GM21576 (cell line): ENCODE measurements around the gene AGAP1.

Source experiments
- ATAC-seq: cut with Tn5 transposase; IDR thresholded peaks from one replicate; pipeline ENCODE4 v1.9.1; 2021; ENCODE audit warnings: mild to moderate bottlenecking, moderate library complexity; ENCODE audit not compliant: unreplicated experiment

AGAP1 gene

DNA sequence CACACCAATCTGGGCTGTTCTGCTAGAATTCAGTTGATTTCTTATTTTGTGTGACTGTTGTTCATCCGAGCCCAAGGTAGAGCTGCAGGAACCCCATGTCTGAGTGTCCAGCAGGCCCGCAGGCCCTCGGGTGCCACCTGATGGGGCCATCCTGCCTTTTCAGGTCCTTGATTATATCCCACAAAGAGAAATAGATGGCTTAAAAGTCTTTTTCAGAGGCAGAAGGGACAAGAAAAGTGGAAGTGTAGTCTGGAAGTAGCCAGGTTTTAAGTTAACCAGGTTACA is 52.2 kb downstream of the AGAP1 start:
- no peak for ATAC-seq

DNA sequence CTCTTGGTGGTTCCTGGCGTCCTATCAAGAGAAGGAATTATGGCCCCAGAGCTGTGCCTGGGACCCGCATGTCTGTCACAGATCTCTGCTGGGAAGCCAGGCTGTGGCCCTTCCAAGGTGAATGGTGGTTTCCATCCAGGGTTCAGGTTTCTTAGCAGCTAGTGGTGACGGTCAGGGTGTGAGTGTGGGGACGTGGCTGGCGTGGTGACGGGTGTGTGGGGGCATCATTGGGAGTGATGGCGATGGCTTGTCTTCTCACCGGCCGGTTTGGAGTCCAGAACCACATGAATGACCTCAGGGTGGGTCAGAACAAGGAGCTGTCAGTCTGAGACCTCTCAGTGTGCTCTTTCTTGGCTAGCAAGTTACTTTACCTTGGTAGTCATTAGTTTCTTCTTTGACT is 52.6 kb downstream of the AGAP1 start:
- ATAC-seq = no peak

DNA sequence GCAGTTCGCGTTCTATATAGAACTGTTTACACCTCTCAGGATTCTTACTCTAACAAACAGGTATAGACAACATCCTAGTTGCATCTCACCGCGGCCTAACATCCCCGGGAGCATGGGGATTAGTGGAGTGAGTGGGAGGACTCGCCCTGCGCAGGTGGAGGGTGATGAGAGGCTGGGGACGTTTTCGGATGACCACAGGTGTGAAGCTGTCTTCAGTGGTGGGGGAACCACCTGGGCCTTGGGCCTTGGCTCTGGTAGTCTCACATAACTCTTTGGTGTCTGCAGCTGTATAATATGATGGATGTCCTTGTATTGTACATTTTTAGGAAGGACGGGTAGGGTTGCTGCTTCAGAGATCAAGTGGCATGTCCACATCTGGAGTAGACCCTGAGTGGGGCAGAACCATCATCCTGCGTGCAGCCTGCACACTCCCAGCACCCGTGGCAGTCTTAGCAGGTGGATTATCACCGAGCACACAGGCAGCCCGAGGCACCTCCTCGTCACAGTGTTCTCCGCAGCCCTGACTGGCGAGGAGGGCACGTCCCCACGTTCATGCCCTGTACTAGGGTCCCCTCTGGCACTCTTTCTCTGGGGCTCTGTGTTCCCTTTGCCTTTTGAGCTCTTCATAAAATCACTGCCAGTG is 56.0 kb downstream of the AGAP1 start:
- no peak for ATAC-seq

DNA sequence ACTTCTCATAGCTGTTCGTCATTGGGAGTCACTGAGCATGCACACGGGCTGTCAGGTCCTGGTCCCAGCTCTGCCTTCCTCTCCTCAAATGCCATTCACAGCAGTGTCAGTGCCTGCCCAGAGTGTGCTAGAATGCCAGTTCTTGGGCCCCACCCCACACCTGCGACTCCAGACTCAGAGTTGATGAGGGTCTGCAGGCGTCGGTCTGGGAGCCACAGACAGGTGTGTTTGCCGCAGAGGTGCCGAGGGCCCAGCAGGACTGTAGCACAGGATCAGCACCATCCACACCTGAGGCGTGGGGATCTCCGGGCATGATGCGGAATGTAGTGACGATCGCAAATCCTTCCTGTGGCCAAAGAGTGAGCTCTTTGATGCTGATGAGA is 56.5 kb downstream of the AGAP1 start:
- ATAC-seq = no peak

DNA sequence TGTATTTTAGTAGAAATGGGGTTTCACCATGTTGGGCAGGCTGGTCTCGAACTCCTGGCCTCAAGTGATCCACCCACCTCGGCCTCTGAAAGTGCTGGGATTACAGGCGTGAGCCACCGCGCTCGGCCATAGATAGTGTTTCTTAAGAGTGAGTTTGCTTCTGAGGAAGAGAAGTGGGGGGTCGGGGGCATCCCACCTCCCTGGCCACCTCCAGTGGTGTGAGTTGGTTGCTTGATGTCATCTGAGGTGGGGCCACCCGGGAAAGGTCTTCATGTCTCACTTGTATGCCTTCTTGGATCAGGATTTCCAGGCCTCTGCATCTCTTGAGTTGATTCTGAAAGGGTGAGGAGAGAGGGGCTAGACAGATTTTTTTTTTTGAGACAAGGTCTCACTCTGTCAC is 57.1 kb downstream of the AGAP1 start:
- ATAC-seq = no peak

DNA sequence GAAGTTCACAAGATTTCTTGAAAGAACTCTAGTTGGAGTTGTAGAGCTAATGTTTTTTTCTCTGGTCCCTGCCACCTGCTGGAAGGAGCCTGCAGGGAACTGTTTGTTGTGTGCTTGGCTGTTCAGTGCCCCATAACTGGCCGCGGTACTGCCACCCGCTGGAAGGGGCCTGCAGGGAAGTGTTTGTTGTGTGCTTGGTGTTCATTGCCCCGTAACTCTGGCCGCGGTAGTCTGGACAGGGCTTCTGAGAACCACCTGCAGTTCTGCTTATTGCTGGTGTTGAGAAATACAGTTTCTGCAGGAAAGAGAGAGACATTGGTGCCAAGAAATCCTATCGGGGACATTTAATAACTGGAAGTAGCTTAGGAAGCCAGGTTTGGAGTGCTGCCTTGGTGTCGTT is 58.1 kb downstream of the AGAP1 start:
- ATAC-seq = no peak

DNA sequence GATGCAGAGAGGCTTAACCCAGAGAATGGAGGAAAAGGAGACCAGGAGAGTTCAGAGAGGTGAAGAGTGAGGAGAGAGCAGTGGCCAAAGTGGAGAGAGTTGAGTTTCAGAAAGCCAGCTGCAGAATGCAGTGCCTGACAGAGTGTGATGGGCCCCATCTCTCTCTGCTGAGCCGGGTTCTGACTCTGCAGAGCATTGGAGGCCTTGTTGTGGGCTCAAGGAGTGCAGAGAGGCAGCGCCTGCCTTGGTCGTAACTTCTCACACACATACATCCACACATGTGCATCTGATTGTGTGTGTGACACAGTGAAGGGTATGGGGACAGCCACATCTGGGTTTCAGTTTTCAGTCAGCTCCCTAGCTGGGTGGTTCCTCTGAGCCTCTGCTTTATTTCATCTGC is 58.8 kb downstream of the AGAP1 start:
- no peak for ATAC-seq

DNA sequence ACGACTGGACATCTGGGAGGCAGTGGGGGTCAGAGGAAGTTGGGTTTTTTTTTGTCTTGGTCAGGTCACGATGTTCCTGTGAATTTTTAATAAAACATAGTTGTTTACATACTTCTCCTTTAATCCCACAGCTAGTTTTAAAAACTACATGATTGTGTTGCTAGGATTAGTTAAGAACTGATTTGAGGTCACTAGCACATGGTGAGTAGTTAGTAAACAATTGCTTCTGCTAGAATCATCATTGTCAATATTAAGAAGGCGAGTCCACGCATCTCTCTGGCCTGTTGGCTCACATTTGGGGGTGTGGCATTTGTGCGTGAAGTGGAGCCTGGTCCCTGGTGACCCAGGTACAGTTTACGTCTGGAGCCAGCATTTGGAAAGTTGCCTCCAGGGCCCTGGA is 59.4 kb downstream of the AGAP1 start:
- no peak for ATAC-seq

DNA sequence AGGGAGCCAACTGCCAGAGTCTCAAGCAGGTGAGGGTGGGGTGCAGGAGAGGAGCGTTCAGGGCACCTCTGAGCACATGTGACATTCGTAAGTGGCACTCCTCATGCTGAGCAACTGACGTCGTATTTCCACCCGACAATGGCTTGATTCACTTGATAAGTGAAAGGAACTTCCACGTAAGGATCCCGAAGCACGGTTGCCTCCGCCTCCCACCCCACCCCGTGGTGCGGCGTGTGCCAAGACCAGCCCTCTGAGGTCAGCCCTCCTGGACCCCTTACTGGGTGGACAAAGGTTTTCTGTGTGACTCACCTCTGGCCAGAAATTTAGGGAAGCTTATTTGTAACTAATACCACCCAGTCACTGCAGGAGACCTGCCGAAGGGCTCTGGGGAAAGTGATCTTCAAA is 59.9 kb downstream of the AGAP1 start:
- ATAC-seq = no peak

DNA sequence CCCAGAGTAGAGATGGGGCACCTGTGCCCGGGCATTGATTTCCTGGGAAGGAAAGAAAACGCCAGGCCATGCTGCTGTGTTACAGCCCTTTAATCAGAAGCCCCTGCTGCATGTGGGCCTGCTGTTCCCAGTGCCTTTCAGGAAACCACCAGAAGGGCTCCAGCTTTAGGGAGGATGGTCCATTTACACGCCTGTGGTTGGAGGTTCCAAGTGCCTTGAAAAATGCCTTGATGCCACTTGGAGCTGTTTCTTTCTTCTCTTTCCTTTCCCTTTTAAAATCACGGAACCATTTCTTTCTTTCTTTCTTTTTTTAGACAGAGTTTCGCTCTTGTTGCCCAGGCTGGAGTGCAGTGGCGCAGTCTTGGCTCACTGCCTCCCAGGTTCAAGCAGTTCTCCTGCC is 60.5 kb downstream of the AGAP1 start:
- ATAC-seq = no peak

DNA sequence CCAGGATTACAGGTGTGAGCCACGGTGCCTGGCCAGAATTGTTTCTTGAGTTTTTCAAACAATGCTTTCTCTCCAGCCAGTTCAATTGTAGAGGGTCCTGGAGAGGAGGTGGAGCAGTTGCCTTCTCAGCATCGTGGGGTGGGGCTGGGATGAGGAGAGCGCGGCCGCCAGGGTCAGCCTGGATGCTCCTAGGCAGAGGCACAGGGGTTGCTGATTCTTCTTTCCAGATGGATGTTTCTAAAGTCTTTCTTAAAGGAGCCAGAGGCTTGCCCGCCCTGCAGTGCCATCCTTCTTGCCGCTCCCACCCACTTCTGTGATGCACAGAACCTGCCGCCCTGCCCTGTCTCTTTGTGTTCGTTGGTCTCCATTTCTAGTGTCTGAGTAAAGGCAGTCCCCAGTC is 61.1 kb downstream of the AGAP1 start:
- no peak for ATAC-seq

DNA sequence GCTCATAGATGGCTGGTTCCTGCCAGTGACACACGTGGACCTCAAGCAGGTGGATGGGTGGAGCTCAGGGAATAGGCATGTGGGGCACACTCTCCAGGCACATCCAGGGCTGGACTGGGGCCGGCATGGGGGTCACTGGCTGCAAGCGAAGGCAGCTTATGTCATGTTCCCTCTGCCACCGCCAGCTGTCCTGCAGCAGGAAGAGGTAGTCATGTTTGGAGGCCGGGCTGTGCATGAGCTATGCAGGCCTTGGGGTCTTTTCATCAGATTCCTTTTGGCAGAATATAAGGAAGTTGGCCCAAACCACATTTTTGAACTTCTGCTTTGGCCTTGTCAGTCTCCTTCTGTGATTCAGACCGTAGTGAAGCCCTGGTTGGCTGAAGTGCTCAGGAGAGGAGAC is 61.5 kb downstream of the AGAP1 start:
- no peak for ATAC-seq

DNA sequence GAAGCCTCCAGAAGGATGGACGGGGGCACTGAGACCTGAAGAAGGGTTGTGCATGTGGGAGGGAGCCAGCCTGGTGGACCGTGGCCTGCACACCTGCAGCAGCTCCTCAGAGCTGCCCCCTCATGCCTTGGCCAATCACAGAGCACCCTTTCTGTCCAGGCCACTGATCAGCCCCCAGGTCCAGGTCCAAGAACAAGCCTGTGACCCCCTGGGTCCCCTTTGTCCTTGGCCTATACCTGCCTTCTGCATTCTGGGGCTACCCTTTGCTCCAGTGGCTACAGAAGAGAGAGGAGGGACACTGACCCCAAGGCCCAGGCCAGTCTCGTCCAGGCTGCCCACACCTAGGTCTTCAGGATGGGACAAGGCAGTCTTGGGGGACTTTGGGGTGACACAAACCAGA is 62.2 kb downstream of the AGAP1 start:
- no peak for ATAC-seq

DNA sequence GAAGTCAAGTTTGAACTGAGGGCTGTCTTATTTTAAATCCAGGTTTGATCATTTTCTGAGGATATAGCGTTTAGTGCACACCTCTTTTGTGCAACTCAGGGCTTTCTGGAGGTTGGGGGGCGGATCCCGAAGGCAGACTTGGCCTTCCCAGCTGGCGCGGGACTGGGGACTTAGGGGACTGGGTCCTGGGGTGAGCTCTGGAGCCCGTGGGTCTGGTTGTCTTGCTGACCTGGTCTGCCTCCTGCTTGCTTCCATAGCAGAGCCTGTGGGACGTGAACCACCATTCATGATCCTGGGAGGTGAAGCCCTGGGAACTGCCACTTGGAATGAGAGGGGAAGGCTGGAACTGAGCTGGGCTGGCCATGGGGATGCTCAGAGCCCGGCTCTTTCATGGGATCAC is 63.1 kb downstream of the AGAP1 start:
- no peak for ATAC-seq

DNA sequence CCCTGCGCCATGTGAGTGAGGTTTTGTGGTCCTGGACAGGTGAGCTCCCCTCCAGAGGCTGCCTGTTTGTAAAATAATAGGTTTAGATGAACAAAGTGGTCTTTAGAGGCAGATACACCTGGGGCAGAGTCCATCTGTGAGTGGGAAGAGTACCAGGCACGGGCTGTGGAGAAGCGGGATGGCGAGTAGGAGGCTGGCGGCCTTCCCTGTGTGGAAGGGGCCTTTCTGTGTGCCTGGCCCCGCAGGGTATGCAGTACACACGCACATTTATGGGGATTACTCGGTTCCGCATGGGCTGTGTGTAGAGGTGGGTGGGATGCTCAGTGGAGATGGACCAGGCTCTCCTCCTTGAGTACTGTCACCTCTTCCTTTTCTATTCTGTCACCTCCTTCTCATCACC is 64.1 kb downstream of the AGAP1 start:
- no peak for ATAC-seq

DNA sequence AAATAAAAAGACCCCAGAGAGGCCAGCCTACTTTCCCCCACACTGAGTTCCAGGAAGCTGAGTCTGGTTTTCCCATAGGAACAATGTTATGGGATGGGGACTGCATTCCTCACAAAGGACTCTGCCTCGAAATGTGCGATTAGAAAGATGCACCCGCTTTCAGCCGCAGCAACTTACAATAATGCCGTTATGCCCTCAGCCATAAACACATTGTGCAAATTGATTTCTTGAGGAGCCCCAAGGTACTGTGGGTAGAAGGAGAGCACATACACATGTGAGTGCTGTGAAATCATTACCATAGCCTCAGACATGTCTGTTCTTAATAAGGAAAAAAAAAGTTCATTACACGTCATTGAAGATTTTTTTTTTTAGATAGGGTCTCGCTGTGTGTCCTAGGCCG is 64.7 kb downstream of the AGAP1 start:
- no peak for ATAC-seq

DNA sequence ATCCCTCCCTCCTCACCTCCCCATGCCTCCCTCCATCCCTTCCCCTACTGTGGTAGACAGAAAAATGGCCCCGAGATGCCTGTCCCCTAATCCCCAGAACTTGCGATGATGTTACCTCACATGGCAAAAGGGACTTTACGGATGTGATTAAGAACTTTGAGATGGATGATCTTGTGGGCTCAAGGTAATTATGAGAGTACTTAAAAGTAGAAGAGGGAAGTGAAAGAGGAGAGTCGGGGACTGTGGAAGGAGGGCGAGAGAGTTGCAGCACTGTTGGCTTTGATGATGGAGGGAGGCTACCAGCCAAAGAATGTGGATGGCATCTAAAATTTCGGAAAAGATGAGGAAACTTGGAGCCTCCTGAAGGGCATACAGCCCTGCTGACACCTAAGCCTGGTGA is 66.5 kb downstream of the AGAP1 start:
- no peak for ATAC-seq

DNA sequence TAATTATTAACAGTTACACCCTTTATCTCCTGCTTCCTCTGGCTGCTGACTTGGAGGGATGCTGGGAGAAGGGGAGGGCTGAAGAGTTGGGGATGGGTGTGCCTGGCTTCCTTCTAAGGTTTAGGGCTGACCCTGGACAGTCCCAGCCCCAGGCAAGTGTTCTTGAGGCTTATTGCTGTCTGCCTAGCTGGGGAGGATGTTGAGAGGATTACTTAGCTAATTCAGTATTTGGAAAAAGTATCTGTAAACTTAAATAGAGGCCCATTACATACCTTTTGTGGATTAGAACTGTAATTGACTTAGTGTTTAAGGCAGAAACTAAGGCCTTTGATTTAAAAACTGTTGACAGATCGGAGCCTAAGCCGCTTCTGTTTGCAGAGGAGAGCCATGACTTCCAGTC is 67.6 kb downstream of the AGAP1 start:
- ATAC-seq = no peak

DNA sequence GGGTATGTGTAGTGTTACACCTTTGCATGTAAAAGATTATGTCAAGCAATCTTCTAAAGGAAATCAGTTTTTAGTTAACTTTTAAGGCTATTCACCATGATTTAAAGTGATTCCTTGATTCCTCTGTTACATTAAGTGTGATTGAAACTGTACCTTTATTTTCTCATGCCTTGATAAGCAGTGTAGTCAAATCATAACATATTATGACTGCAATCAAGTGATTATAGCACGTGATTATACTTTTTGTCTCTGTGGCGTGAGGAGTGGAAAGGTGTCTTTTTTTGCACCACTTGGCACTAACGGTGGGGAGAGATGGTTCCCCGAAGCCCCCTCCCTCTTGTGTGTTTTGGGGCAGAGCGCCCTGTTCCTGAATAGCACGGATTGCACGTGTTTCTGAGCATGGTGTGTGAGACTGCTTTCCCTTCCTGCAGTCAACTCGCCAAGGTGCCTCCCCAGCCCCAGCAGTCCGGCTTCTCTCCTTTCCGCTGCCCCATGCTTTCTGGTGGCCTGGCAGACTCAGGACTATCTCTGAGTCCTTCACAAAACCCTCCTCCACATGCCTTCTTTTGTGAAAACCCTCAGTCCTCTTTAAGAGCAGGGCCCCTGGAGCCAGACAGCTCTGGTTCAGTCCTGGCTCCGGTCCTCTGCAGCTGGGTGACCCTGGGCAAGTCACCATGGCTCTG is 68.4 kb downstream of the AGAP1 start:
- ATAC-seq = no peak

DNA sequence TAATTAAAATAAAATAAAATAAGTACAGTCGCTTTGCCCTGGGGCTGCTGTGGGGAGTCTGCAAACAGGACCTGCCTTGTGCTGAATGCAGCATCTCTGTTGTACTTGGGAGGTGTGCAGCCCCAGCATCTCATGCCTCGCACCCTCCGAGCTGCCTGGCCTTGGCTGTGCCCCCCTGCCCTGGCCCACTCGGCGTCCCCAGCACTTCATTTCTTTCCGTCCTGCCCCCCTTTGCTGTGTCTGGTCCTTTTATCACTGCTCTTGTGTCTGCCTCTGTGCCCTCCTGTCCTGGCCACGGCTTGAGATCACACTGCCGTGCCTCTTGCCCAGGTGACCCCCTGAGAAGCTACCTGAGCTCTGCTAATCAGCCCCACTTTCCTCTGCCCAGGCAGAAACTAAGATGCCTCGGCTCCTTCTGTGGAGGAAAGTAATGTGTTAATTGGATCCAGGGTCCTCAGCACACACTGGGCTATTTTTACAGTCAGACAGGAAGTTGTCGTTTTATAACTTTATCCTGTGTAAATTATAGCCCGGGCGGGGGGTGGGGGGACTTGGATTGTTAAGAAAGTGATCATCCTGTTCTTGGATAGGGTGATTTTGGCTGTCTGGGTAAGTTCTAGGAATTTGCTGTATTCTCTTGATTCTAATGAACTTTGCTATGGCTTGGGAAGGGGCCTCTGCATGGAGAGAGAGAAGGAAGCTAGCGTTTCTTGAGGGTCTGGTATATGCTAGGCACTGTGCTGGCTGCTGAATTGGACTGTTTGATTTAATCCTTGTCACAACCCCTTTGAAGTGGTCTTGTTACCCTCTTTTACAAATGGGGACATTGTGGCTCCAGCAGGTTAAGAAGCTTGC is 69.4 kb downstream of the AGAP1 start:
- no peak for ATAC-seq

DNA sequence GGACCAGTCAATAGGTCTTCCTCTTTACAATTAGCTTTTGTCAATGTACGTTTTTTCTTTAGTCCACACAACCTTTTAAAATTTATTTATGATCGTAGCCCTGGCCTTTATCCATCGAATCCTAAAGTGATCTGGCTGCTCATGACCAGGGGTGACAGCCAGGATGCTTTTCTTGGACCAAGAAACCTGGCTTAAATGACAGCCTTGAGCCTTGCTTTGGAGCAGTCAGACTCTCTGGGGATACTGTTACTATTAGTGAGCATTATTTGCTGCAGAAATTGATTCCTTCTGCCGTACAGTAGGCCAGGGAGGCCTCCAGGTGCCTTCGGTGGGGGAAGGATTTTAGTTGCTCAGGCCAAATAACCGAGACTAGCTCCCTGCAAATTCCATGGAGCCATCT is 70.2 kb downstream of the AGAP1 start:
- ATAC-seq = no peak

DNA sequence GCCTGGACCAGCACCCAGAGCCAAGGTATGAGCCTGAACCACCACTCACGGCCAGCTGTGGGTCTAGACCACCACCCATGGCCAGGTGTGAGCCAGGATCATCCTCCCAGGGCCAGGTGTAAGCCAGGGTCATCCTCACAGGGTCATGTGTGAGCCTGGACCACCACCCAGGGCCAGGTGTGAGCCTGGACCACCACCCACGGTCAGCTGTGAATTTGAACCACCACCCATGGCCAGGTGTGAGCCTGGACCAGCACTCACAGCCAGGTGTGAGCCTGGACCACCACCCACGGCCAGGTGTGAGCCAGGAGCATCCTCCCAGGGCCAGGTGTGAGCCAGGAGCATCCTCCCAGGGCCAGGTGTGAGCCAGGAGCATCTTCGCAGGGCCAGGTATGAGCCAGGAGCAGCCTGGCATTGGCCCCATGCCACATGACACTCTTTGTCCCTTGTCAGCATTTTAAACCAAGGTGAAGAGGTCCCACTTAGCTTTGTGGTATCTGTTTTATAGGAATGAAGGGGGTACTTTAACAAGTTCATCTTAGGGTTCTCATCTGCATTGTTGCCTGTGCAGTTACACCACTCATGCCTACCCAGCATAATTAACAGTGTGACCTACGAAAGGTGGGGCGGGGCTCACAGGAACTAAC is 71.2 kb downstream of the AGAP1 start:
- ATAC-seq = no peak
